ENCODE data around the gene RPL31.
A peak's percentile ranks its signal among the peaks of the same experiment; 100 is the strongest.

RPL31 gene

DNA sequence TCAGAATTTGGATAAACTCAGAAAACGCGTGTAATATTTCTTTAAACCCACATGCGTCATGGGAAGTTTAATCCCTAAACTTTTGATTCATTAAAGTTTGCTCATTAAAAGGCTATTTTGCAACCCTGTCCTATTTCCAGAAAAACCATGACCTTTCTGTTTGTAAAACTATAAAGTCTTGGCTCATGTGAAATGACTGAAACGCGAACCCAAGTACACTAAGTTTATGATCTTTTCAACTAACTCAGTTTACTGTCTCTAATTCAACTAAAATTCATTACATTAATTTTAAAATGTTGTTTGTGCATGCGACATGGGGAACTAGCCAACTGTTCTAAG, 3.9 kb upstream of the RPL31 start:
- no peak for DNase-seq

DNA sequence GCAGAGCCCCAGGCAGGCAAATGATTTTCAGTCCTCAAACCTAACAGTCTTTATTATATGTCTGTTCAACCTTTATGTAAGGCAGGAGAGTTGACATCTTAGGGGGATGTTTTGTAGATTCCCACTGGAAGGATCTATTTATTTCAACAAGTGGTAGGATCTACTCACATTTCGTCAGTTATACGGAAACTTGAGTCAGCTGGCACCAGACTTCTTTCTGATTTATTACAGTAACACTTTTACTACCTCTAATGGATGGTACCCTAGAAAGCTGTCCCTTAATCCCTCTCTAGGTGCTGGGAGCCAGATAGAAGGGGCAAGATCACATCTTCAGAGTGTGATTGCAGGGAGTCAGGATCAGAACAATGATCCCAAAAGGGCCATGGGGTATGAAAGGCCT, 2.1 kb upstream of the RPL31 start:
- DNase-seq = no peak

DNA sequence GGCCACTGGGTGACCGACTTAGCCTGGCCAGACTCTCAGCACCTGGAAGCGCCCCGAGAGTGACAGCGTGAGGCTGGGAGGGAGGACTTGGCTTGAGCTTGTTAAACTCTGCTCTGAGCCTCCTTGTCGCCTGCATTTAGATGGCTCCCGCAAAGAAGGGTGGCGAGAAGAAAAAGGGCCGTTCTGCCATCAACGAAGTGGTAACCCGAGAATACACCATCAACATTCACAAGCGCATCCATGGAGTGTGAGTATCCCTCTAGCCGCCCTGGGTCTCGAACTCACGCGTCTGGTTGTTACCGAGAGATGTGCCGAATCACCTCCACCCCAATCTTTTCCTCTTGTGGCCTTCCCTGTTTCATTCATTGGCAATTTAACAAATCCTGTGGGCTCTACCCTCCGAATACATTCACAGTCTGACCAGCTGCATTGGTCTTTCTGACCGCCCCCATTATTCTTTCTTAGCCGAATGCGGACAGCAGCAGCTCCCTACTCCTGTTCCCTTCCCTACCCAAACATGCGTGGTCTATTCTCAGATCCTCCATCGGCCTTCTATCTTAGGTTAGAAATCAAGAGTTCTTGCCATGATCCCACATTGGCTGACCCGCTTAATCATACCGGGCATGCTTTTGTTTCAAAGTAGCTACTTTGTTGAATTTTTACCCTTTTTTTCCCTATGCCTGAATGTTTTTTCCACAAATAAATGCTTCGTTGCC, 631 bp downstream of the RPL31 start:
- peak; percentile 46 for DNase-seq

DNA sequence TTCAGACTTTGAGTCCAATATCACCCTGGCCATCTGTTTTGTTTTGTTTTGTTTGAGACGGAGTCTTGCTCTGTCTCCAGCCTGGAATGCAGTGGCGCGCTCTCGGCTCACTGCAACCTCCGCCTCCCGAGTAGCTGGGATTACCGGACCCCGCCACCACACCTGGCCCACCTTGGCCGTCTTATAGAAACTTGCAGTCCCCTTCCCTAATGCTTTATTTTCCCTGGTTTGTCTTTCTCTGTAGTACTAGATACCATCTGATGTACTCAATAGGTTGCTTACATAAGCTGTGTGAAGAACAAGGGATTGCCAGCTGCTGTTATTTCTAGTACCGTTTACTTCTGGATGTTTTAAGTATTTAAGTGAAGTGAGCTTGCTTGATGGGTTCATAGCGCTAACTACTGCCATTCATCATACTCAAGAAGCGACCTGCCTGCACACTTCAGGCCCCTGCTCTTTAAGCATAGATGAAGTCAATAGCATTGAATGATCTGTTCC, 1.2 kb downstream of the RPL31 start:
- peak; percentile 27 for DNase-seq

DNA sequence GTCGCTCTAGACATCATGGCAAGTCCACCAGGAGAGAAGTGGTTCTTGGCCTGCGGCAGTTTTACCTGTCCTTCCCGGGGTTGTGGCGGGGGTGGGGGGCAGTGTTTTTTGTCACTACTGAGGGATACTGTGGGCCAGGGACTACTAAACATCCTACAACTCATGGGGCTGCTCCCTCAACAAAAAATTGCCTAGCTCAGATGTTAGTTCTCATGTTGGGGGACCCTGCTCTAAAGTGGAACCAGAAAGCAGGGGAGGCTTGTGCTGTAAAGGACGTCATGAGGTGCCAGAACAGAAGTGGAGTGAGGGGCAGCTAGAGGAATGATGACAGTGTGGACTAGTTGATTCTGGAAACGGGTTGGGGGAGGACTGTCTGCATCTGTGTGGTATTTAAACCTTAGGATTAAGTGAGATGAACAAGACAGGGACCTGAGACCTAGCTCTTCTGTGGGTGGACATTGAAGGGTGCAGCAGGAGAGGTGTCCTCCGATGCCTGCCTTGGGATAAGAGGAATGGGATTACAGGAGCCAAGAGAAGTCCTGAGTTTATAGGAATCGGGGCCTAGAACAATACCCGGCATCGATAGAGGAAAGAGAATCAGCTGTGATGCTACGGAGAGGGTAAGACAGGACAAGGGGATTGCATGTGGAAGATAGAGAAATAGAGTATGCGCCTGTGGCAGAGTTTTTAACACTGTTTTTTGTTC, 2.7 kb downstream of the RPL31 start:
- DNase-seq = no peak

DNA sequence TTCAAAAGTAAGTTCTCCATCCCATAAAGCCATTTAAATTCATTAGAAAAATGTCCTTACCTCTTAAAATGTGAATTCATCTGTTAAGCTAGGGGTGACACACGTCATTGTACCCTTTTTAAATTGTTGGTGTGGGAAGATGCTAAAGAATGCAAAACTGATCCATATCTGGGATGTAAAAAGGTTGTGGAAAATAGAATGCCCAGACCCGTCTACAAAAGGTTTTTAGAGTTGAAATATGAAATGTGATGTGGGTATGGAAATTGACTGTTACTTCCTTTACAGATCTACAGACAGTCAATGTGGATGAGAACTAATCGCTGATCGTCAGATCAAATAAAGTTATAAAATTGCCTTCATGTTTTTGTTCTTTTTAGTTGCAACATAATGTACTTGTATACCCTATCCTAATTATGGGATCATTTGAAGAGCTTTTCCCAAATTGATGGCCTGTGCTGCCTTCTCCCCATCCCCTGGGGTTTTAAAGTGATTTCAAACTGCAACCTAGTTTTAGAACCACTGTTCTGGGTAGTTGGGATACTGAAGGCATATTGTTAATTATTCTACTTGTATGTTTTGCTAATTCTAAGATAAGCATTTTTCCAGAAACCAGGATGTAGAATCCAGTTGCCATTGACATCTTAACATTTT, 4.1 kb downstream of the RPL31 start:
- no peak for DNase-seq

DNA sequence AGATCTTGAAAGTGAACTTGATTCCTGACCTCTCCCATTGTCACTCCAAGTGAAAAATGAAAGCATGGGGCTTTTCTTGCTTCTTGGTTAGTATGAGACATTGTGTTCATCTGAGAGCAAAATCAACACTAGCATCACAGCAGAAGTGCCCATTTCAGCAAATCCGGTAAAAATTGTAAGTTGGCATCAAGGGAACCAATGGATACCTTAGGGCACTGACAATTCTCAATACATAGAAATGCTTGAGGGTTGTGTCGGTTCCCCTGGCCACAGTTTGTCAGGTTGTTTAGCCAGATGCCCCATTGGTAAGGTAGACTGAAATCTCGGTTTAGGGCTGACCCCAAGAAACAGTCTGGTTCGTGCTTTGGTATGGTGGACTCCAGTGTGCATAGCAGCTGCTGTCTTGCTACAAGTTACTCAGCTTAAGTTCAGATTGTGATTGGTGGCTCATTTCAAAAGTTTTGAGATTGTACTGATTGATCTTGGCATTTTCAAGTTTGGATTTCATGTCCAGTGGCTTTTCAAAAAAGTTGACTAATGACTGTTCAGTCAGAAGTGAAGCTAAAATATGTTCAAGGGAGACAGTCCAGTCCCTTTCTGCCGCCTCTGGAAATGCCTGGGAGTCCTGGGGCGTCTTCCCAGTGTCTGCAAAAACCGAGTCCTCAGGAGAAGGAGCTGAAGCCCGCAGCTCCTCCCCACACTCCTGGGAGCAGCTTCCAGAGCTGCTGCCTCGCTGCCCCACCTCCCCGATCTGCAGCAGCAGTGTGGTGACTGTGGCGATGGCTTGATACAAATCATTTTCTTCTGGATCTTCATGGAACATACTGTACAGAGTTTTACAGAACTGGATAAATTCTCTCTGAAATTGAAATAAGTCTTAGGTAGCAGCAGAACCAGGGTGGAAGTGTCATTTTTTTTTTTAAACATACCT, 5.6 kb downstream of the RPL31 start:
- no peak for DNase-seq

DNA sequence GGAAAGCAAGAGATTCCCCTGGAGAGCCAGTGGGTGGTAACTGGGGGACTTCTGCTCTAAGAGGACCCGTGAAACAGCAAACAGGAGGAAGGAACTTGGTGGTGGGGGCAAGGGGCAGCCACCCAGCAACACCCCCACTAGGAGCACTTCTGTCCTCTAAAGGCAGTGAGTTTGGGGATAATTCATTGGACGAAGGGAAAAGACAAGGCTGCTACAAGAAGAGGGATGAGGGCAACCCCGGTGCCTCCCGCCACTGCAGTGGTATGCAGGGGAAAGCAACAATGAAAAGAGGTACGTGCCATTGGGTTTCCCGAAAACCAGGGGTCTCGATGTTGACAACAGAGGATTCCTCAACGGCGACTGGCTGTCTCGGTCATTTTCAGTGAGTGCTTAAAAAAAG, 9.1 kb downstream of the RPL31 start:
- no peak for DNase-seq

DNA sequence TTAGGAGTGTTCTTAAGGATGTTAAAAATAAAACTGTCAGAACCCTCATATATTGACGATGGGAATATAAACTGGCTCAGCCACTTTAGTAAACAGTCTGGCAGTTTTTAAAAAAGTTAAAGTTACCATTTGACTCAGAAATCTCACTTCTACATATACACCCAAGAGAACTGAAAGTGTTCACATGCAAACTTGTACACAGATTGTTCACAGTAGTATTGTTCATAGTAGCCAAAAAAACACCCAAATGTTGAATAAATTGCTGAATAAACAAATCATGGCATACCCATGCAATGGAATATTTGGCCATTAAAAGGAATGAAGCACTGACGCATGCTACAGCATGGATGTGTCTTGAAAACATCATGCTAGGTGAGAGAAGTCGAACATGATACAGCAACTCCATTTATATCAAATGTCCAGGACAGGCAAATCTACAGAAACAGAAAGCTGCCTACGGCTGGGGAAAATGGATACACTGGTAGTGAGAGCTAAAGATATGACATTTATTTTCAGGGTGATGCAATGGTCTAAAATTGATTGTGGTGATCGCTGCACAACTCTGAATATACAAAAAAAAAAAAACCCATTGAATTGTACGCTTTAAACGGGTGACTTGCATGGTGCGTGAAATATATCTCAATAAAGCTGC, 10.1 kb downstream of the RPL31 start:
- no peak for DNase-seq

DNA sequence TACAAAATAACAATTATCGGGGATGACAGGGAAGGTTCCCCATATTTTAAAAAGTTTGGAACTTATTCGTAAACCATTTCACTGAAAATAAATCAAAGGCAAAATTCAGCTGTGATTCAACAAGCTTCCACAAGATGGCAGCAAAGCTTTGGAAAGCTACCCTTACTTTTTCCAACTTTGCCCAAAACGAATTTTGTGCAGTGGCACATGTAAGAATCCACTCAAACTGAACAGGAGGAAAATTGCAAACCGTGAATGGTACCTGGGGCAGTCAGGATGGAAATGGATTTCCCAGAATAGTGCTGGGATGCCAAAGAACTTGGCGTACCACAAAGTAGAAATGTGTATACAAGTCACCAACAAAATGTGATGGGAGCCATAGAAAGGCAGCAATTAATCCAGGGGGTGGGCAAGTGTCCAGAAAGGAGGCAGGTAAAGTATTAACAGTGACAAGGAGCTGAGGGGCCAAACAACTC, 10.7 kb downstream of the RPL31 start:
- peak; percentile 70 for DNase-seq

DNA sequence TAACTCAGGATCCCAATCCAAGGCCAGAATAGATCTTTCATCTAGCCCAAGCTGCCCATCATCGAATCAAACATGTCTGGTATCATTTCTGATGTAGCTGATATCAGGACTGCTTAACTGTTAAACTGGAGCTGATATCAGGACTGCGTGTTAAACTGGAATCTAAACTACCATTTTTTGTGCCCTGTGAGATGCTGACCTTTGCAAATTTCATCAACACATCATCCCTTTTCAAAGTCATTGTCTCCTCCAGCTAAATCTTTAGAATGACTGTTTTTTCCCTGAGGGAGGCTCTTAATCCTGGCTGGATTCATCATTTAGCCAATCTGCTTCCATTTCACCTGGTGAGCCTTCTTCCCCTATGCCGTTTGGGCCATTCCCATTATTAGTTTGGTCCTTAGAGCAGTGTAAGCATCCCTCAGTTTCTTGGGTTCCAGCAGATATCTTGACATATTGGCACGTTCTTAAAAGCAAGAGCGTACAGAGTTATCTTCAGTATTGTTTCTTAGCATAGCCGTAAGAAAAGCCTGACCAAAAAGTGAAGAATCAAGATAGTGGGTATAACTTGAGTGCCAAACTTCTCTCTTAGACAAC, 12.3 kb downstream of the RPL31 start:
- DNase-seq = no peak

DNA sequence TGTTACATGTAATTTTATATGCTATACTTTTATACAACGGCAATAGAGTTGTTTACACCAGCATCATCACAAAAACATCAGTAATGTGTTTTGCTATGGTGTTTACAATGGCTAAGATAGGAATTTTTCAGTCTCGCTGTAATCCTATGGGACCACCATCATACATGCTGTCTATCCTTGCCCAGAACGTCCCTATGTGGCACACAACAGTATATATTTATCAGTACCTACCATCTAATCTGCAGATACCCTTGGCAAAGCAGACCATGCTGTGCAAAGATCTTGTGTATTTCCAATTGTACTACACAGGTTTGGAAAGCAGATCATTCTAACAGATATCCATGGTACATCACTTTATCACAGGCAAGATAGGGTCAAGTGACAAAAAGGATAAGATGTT, 15.3 kb downstream of the RPL31 start:
- DNase-seq = no peak

DNA sequence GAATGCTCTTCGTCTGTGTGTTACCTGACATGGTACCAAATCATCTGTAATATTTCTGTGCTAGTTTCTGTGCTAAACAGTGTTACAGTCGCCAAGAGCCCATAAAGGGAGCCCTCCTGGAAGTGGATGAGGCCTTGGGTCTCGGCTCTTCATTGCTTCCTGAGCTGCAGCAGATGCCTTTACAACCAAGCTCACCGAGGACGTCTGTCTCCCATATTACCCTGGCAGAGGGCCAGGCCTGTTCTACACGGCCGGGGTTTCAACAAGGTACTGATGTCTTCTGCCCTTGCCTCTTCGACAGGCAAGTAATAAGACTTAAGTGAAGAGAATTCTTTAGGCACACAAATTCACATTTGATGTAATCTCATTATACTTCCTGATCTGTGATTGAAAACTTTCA, 16.8 kb downstream of the RPL31 start:
- no peak for DNase-seq

DNA sequence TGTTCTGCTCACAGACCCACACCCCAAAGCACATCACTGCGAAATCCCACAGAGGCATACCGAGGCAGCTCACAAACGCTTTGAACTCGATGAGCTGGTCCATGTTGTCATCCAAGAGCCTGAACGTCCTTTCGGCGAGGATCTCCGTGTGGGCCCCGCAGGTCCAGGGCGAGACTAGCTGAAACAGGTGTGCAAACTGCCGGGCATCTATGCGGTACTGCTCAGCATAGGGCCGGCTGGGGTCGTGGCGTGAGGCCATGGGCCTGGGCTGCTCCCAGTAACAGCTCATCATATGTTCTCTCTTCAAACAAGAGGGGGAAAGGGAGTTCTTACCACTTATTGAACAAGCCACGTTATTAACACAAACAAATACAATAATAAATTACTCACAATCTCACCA, 20.1 kb downstream of the RPL31 start:
- DNase-seq = no peak

DNA sequence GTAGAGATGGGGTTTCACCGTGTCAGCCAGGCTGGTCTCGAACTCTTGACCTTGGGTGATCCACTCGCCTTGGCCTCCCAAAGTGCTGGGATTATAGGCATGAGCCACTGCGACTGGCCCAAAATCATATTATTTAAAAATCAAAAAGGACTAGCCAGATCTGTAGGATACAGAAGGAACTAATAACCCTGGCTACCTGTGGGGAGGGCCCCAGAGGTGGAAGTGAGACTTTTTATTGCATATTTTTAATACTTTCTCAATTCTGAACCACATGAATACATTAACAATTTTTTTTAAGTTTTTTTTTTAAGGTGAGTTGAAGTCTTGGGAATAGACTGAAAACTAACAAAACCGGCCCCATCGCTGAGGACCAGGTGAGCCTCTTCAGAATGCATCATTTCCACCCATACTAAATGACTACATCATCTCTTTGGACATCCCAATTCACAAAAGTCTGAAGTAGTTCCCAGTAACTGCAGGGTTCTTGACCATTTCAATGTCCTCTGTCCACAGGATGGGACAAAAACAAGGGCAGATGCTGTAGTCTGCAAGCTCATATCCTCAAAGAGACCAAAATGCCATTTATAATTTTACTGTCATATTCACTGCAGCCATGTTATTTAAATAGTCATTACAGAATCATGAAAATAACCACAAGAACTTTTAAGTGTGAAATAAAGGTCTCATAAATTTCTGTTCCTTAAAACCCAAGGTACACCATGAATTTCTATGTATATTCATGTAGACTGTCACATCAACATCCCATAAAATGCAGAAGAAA, 21.4 kb downstream of the RPL31 start:
- DNase-seq = no peak

DNA sequence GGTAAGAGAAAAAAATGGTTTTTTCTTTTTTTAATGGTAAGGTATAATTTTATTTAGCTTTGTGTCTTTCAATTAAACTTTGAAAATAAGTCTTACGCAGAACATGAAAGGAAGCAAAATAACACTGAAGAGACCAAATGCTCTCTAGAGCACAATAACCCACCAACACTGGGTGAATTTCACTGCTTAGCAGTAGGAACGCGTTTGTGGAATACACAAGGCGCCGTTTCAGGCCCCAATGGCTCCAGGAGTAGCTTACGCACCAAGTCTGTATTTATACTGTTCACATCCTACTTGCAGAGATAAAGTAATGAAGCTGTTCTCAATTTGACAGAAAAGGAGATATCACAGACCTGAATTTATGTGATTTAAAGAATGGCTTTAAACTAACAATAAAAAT, 23.5 kb downstream of the RPL31 start:
- DNase-seq = no peak

DNA sequence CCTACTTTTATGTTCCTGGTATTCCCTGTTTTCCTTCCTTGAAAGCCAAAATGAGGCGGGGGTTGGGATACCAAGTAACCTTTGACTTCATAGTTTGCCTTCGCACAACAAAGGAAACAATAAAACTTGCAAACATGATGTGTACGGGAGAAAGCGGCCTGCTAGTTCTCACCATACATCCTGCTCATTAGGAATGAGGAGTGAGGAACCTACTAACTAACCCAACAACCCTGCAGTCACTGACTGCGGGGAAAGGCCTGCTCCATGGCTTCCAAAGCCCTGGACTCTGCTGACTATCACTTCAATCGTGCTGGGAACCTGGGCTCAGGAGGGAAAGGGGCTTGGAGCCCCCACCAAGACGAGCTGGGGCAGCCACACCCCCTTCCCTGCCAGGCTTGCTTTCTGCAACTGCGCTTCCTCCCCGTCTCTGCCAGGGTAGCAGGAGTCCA, 24.2 kb downstream of the RPL31 start:
- no peak for DNase-seq

DNA sequence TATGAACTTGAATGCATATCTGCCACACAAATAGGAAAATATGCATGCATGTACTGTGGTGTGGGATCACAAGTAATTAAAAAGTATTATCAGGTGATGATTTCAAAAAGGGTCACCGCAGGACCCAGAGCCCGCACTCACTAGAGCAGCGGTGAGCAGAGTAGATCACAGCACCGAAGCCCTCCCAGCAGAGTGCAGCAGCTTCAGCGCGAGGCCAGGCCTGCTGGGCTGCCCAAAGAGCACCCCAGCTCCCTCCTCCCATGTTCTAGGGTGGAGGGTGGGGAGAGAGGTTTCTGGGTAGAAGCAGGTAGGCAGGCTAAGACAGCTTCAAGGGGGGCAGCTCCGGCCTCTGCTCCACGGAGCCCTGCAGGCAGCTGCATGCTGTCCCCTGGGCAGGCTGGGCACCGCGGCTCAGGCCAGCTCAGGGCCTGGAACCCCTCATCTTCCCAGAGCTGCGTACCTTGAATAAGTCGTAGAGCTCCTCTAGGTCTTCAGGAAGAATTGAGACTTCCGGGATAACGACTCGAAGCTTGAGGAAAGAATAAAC, 24.9 kb downstream of the RPL31 start:
- DNase-seq = no peak

DNA sequence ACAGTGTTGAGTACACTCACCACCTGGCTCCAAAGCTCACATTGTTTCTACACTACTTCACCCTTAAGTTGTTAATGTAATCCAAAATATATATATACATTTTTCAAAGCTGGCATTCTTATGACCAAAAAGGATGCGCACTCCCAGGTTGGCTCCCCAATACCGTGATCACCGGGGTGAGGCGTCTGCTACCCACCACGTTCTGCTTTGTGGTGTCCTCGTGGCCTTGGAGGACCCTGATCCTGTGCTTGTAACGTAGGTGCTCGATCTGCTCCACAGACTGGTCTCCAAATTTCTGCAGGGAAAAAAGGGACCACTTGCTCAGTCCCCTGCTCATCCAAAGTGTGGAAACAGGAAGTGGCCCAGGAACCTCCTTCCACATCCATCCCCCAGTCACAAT, 25.8 kb downstream of the RPL31 start:
- no peak for DNase-seq

DNA sequence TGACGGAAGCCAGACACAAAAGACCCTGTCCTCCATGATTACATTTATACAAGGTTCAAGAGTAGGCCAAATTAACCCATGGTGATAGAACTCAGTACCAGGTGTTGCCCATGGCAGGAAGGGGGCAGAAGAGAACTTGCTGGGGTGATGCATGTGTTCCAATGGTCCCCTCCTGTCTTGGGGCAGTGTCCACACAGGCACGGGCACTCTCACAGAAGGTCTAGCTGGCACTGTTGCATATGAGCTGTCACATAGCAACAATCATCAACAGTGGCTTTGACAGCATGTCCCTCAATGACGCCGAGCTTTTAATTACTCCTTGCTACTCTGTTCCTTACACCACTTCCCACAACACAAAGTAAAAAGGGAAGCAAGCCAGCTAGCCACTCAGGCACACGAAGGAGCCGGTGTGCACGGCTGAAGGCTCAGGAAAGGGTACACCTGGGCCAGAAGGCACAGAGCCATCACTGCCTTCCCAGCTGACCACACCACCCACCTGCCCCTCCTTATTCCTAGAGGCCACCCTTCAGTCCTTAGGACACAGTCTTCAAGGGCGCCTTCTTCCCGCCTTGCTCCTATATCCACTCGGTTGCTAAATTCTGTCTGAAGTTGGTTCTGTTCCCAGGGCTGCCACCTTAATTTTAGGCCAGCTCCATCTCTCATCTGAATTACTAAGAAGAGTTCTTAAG, 28.9 kb downstream of the RPL31 start:
- no peak for DNase-seq
